Bronchial epithelial cell (primary cell): ENCODE results near the gene SLC24A3. TPM values are rescaled to one million over a fixed set of nuclear protein-coding genes. Genes with fewer than 3 reads are reported as not detected.

ENCODE experiments used
- DNase-seq: peaks from one replicate; pipeline ENCODE4 v3.0.0-alpha.2; 2010; ENCODE audit warnings: low read depth
- FAIRE-seq: peaks from 2 replicates; lab custom pipeline; 2011; peaks lifted over from hg19 to GRCh38; lab: Jason Lieb, UNC
- H3K27me3 ChIP-seq: 2 replicates; pipeline ENCODE4 v1.5.1; 2011; ENCODE audit warnings: low read length; ENCODE audit not compliant: control insufficient read depth, insufficient read depth
- H3K36me3 ChIP-seq: 2 replicates; pipeline ENCODE4 v1.5.1; 2011; ENCODE audit warnings: low read length; ENCODE audit not compliant: control insufficient read depth, insufficient read depth
- H3K4me3 ChIP-seq: 2 replicates; pipeline ENCODE4 v1.5.1; 2011; ENCODE audit warnings: mild to moderate bottlenecking, low read depth, low read length, control low read depth
- total RNA-seq: library from RNA; depleted of rRNA; stranded (reverse); fragments of >200 nt; gene quantifications from 2 replicates; pipeline ENCODE4 v1.2.1, GENCODE V29; 2014
- TF ChIP-seq, protein P1 (sequence below): IDR thresholded peaks from 2 replicates; pipeline ENCODE4 v1.5.1; 2011; ENCODE audit warnings: mild to moderate bottlenecking, moderate library complexity, low read length, control low read depth, inconsistent platforms; ENCODE audit not compliant: insufficient read depth, severe bottlenecking

The SLC24A3 gene
- total RNA-seq, 1 donor from 2014 or later, result under 0.01 TPM

DNA sequence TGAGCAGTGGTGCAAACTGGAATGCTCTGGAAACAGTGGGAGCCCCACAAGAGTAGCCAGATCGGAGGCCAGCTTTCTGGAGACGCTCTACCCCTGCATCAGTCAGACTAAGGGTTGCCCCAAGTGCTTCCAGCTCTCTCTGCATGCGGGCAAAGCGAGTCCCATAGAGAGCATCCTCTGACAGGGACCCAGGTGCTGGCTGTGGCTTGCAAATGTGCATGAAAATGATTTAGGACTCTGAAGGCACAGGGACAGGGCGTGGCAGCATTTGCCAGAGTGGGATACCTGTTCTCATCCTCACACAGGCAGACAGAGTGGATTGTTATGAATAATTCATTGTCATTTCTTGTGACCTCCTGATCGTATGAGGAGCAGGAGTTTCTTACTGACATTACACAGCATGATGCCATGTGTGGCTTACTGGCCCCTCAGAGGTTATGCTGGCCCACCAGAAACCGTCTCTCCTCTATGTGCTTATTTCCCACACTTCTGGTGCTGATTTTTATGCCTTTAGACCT is 555.9 kb downstream of the SLC24A3 start:
- no peaks in the 10 kb centered on the region for H3K36me3 ChIP-seq
- FAIRE-seq (no peak), DNase-seq (no peak)
- no peaks in the 10 kb centered on the region for H3K27me3 ChIP-seq
- TF ChIP-seq, protein P1, sequence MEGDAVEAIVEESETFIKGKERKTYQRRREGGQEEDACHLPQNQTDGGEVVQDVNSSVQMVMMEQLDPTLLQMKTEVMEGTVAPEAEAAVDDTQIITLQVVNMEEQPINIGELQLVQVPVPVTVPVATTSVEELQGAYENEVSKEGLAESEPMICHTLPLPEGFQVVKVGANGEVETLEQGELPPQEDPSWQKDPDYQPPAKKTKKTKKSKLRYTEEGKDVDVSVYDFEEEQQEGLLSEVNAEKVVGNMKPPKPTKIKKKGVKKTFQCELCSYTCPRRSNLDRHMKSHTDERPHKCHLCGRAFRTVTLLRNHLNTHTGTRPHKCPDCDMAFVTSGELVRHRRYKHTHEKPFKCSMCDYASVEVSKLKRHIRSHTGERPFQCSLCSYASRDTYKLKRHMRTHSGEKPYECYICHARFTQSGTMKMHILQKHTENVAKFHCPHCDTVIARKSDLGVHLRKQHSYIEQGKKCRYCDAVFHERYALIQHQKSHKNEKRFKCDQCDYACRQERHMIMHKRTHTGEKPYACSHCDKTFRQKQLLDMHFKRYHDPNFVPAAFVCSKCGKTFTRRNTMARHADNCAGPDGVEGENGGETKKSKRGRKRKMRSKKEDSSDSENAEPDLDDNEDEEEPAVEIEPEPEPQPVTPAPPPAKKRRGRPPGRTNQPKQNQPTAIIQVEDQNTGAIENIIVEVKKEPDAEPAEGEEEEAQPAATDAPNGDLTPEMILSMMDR, result no peak
- H3K4me3 ChIP-seq, result no peak overlapping the region

DNA sequence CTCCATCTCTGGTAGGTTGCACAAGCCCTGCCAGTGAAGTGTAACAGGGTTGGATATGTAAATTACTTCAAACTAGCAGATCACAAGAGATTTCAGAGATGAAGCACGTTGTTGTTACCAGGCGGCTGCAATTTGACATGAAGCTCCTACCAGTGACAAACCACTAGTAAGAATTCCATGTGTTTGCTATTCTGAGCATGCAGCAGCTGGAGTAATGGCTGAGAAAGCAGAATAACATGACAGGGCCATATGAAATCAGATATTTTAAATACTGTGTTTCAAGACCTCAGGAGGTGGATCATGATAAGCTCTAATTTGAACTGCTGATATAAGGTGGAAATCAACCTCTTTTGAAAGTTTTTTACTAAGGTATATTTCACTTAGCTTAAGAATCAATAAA is 557.1 kb downstream of the SLC24A3 start:
- no peak for DNase-seq
- FAIRE-seq, result no peak
- Histone ChIP-seq H3K4me3 (no peak overlapping the region), H3K36me3 (no peaks in the 10 kb centered on the region), H3K27me3 (no peaks in the 10 kb centered on the region)
- TF ChIP-seq, protein P1, result no peak

DNA sequence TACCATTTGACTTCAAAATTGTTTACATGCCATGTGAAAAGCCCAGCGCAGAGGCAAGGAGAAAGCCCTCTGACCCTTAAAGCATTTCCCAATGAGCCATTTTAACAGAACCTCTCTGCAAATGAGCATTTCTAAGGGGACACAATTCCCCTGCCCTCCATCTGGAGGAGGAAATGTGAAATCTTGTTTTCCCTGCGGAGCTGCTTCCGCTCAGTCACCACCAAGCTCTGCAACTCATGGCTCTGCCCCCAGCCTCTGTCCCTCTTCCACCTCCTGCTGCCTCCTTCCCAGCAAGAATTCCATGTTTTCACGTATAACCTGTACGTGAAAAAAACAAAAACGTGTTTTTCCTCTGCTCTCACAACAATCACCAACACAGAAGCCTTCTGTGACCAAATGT is 557.9 kb downstream of the SLC24A3 start:
- no peaks in the 10 kb centered on the region for H3K36me3 ChIP-seq
- no peak overlapping the region for H3K4me3 ChIP-seq
- no peaks in the 10 kb centered on the region for H3K27me3 ChIP-seq
- DNase-seq, result no peak
- TF ChIP-seq, protein P1, result no peak
- FAIRE-seq, result no peak

DNA sequence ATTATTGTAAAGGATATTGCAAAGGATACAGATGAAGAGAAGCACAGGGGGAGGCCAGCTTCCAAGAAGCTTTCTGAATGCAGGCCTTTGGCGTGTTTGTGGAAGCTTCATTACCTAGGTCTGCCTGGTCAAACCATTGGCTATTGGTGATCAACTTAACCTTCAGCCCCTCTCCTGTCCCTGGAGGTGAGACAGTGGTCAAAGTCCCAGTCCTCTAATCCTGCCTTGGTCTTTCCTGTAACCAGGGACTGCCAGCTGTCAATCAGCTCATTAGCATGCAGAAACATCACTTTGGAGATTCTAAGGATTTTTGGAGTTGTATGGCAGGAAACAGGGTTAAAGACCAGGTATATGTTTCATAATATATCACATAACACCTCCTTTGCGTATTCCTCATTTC is 558.6 kb downstream of the SLC24A3 start:
- FAIRE-seq, result no peak
- H3K36me3 ChIP-seq, result no peaks in the 10 kb centered on the region
- H3K4me3 ChIP-seq, result no peak overlapping the region
- no peaks in the 10 kb centered on the region for H3K27me3 ChIP-seq
- TF ChIP-seq, protein P1, result no peak
- no peak for DNase-seq
